Measurements from ENCODE around the gene ZNF3. TPM values are rescaled to one million over a fixed set of nuclear protein-coding genes. Genes with fewer than 3 reads are reported as not detected.
A peak's percentile ranks its signal among the peaks of the same experiment; 100 is the strongest.

ZNF3 gene
- total and polyA plus RNA-seq, 4 donors = 10.2 to 18.2 (median 12.2) TPM

DNA sequence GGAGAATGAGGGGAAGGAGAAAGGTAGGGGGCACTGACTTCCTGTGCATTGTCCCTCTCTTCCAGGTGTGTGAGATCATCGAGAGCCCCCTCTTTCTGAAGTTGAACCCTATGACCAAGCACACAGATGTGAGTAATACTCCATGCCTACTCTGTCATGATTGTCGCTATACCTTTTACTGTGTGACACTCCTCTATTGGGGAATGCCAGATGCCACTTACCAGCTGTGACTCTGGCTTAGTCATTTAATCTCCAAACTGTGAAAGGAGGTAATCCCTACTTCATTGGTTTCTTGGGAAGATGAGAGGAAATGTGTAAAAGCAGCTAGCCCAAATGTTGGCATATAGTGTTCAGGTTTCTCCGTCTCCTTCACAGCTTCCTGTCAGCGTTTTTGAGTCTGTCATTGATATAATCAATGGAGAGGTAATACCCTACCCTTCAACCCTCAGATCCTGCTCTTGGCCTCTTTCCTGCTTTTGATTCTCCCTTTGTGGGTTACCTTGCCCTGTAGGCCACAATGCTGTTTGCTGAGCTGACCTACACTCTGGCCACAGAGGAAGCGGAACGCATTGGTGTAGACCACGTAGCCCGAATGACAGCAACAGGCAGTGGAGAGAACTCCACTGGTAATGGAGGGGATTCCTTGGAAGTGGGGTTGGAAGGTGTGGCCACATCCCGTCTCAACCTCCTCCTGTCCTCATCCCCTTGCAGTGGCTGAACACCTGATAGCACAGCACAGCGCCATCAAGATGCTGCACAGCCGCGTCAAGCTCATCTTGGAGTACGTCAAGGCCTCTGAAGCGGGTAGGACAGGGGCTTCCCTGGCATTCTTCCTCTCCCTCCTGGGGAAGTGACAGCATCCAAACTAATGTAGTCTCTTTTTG lies 9.2 kb upstream of the ZNF3 start:
- Histone ChIP-seq H3K36me3 (ENCODE audit: control insufficient read depth in 4 of 4, insufficient read depth in 3 of 4, low read depth in 1 of 4, low read length in 3 of 4) (peaks cover 20 to 55% (median 35%) of the 10 kb centered on the region in 4 donors), H3K9me3 (ENCODE audit: control insufficient read depth in 4 of 4, low read length in 3 of 4) (no peaks in the 10 kb centered on the region), H3K27me3 (ENCODE audit: control insufficient read depth in 4 of 4, insufficient read depth in 4 of 4, low read length in 3 of 4) (no peaks in the 10 kb centered on the region), H3K27ac (ENCODE audit: low read depth in 1 of 2, low read length in 2 of 2) (no peak overlapping the region), H3K9ac (ENCODE audit: low read depth in 1 of 2, low read length in 2 of 2) (no peak overlapping the region), H3K4me1 (ENCODE audit: control insufficient read depth in 4 of 4, insufficient read depth in 4 of 4, low read length in 3 of 4) (peaks cover 9 to 24% (median 13%) of the 10 kb centered on the region in 4 donors), H3K4me3 (ENCODE audit: low read depth in 1 of 3, low read length in 3 of 3) (no peak overlapping the region)
- DNase-seq (ENCODE audit: low spot score) = no peak
- WGBS = 93% methylated on average over 14 of the region's 14 CpGs
- no peak for TF ChIP-seq NR2F2 (IDR thresholded peaks at IDR 0.05)
- TF ChIP-seq SP1 (IDR thresholded peaks at IDR 0.05) = no peak
- no peak for TF ChIP-seq FOXA2 (IDR thresholded peaks at IDR 0.05)
- TF ChIP-seq TAF1 (conservative IDR thresholded peaks at IDR 0.05) = no peak
- no peak for TF ChIP-seq GABPA (IDR thresholded peaks at IDR 0.05 in 1 of 2, conservative IDR thresholded peaks at IDR 0.05 in 1 of 2)
- no peak for TF ChIP-seq HNF4G (IDR thresholded peaks at IDR 0.05)

DNA sequence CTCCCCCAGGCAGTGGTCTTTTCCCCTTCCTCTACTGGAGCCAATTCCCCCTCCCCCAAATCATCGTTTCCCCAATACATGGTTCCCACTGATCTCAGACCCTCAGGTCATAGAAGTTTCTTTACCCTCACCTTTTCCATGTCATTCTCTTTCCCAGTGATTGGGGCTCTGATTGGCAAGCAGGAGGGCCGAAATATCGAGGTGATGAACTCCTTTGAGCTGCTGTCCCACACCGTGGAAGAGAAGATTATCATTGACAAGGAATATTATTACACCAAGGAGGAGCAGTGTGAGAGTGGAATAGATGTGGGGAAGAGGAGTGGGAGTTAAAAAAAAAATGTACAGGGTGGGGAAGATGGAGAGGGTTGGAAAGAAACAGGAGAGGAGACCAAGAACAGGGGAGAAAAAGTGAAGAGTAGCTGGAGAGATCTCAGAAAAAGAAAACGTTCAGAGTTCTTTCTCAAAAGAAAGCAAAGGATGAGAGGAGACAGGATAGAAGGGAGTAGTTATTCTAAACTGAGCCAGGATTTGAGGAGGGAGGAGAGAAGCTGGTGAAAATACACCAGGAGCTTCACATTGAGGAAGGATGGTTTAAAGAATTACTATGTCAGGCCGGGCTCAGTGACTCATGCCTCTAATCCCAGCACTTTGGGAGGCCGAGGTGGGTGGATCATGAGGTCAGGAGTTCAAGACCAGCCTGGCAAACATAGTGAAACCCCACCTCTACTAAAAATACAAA lies 8.1 kb upstream of the ZNF3 start:
- TF ChIP-seq, protein P1, sequence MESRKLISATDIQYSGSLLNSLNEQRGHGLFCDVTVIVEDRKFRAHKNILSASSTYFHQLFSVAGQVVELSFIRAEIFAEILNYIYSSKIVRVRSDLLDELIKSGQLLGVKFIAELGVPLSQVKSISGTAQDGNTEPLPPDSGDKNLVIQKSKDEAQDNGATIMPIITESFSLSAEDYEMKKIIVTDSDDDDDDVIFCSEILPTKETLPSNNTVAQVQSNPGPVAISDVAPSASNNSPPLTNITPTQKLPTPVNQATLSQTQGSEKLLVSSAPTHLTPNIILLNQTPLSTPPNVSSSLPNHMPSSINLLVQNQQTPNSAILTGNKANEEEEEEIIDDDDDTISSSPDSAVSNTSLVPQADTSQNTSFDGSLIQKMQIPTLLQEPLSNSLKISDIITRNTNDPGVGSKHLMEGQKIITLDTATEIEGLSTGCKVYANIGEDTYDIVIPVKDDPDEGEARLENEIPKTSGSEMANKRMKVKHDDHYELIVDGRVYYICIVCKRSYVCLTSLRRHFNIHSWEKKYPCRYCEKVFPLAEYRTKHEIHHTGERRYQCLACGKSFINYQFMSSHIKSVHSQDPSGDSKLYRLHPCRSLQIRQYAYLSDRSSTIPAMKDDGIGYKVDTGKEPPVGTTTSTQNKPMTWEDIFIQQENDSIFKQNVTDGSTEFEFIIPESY (IDR thresholded peaks at IDR 0.05) = no peak
- no peak for TF ChIP-seq EGR1 (IDR thresholded peaks at IDR 0.05; ENCODE audit: low read depth in 2 of 2)
- no peak for TF ChIP-seq HNF4G (IDR thresholded peaks at IDR 0.05)
- TF ChIP-seq HNF4A (conservative IDR thresholded peaks at IDR 0.05) = no peak
- no peak for TF ChIP-seq SP1 (IDR thresholded peaks at IDR 0.05)
- no peak for TF ChIP-seq RXRA (IDR thresholded peaks at IDR 0.05)
- TF ChIP-seq TAF1 (conservative IDR thresholded peaks at IDR 0.05) = no peak
- TF ChIP-seq, protein P2, sequence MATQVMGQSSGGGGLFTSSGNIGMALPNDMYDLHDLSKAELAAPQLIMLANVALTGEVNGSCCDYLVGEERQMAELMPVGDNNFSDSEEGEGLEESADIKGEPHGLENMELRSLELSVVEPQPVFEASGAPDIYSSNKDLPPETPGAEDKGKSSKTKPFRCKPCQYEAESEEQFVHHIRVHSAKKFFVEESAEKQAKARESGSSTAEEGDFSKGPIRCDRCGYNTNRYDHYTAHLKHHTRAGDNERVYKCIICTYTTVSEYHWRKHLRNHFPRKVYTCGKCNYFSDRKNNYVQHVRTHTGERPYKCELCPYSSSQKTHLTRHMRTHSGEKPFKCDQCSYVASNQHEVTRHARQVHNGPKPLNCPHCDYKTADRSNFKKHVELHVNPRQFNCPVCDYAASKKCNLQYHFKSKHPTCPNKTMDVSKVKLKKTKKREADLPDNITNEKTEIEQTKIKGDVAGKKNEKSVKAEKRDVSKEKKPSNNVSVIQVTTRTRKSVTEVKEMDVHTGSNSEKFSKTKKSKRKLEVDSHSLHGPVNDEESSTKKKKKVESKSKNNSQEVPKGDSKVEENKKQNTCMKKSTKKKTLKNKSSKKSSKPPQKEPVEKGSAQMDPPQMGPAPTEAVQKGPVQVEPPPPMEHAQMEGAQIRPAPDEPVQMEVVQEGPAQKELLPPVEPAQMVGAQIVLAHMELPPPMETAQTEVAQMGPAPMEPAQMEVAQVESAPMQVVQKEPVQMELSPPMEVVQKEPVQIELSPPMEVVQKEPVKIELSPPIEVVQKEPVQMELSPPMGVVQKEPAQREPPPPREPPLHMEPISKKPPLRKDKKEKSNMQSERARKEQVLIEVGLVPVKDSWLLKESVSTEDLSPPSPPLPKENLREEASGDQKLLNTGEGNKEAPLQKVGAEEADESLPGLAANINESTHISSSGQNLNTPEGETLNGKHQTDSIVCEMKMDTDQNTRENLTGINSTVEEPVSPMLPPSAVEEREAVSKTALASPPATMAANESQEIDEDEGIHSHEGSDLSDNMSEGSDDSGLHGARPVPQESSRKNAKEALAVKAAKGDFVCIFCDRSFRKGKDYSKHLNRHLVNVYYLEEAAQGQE (IDR thresholded peaks at IDR 0.05) = no peak
- TF ChIP-seq JUND (IDR thresholded peaks at IDR 0.05) = no peak
- no peak for TF ChIP-seq GABPA (IDR thresholded peaks at IDR 0.05 in 1 of 2, conservative IDR thresholded peaks at IDR 0.05 in 1 of 2)
- no peak for TF ChIP-seq RAD21 (IDR thresholded peaks at IDR 0.05)
- TF ChIP-seq, protein P3, sequence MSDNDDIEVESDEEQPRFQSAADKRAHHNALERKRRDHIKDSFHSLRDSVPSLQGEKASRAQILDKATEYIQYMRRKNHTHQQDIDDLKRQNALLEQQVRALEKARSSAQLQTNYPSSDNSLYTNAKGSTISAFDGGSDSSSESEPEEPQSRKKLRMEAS (IDR thresholded peaks at IDR 0.05) = no peak
- no peak for TF ChIP-seq NR2F2 (IDR thresholded peaks at IDR 0.05)
- TF ChIP-seq FOXA2 (IDR thresholded peaks at IDR 0.05) = no peak
- no peak for TF ChIP-seq FOXA1 (IDR thresholded peaks at IDR 0.05)
- Histone ChIP-seq H3K9me3 (ENCODE audit: control insufficient read depth in 4 of 4, low read length in 3 of 4) (no peaks in the 10 kb centered on the region), H3K4me1 (ENCODE audit: control insufficient read depth in 4 of 4, insufficient read depth in 4 of 4, low read length in 3 of 4) (peaks cover 9 to 24% (median 13%) of the 10 kb centered on the region in 4 donors), H3K4me3 (ENCODE audit: low read depth in 1 of 3, low read length in 3 of 3) (peak overlapping the region; percentile 80 to 94 (median 91)), H3K36me3 (ENCODE audit: control insufficient read depth in 4 of 4, insufficient read depth in 3 of 4, low read depth in 1 of 4, low read length in 3 of 4) (peaks cover 16 to 44% (median 27%) of the 10 kb centered on the region in 4 donors), H3K27me3 (ENCODE audit: control insufficient read depth in 4 of 4, insufficient read depth in 4 of 4, low read length in 3 of 4) (no peaks in the 10 kb centered on the region), H3K9ac (ENCODE audit: low read depth in 1 of 2, low read length in 2 of 2) (peak overlapping the region; percentile 75 to 80), H3K27ac (ENCODE audit: low read depth in 1 of 2, low read length in 2 of 2) (peak overlapping the region in 1 of 2 donors; percentile 94)
- DNase-seq (ENCODE audit: low spot score) = no peak
- 33% methylated on average over 7 of the region's 7 CpGs for WGBS

All from liver (tissue), 9 donors.